Type B pancreatic cell (in vitro differentiated cells): Measurements from ENCODE around the gene FCN2. TPM values are rescaled to one million over a fixed set of nuclear protein-coding genes. Genes with fewer than 3 reads are reported as not detected.

Experiments used
- DNase-seq: peaks from one replicate; pipeline ENCODE4 v3.0.0; 2021; ENCODE audit warnings: mixed read lengths; ENCODE audit not compliant: unreplicated experiment; ENCODE audit errors: extremely low spot score
- H3K27ac Mint-ChIP-seq: 2 replicates; pipeline ENCODE4 v1.8.0; 2021; ENCODE audit warnings: mild to moderate bottlenecking, mixed read lengths
- H3K27me3 Mint-ChIP-seq: 2 replicates; pipeline ENCODE4 v1.8.0; 2021; ENCODE audit warnings: mixed read lengths
- H3K36me3 Mint-ChIP-seq: 2 replicates; pipeline ENCODE4 v1.8.0; 2021; ENCODE audit warnings: mixed read lengths
- H3K4me1 Mint-ChIP-seq: one replicate; pipeline ENCODE4 v1.8.0; 2021; ENCODE audit warnings: mixed read lengths; ENCODE audit not compliant: unreplicated experiment
- H3K4me3 Mint-ChIP-seq: 2 replicates; pipeline ENCODE4 v1.8.0; 2021; ENCODE audit warnings: mild to moderate bottlenecking, mixed read lengths
- H3K9me3 Mint-ChIP-seq: 2 replicates; pipeline ENCODE4 v1.8.0; 2021; ENCODE audit warnings: mixed read lengths
- CTCF ChIP-seq: fragments of 200-600 bp; sonication (generic); conservative IDR thresholded peaks from 2 replicates; pipeline ENCODE4 v1.5.0; 2021; ENCODE audit warnings: antibody characterized with exemption, mild to moderate bottlenecking
- total RNA-seq: library from RNA; stranded (reverse); gene quantifications from 2 replicates; pipeline ENCODE4 v1.2.1, GENCODE V29; 2021; ENCODE audit warnings: low replicate concordance

Gene FCN2
- total RNA-seq, 1 donor from 2014 or later: not detected

GRCh38 chr9:134925011-134925511 lies 44.5 kb downstream of the FCN2 start:
- no peaks in the 10 kb centered on the region for H3K9me3 Mint-ChIP-seq
- no peak overlapping the region for H3K27ac Mint-ChIP-seq
- no peaks in the 10 kb centered on the region for H3K36me3 Mint-ChIP-seq
- no peak overlapping the region for H3K4me3 Mint-ChIP-seq
- TF ChIP-seq CTCF: no peak
- H3K4me1 Mint-ChIP-seq: no peaks in the 10 kb centered on the region
- no peak for DNase-seq
- H3K27me3 Mint-ChIP-seq: peaks cover 6% of the 10 kb centered on the region

- H3K9me3 Mint-ChIP-seq: no peaks in the 10 kb centered on the region
- no peak for TF ChIP-seq CTCF
- H3K27me3 Mint-ChIP-seq: peaks cover 14% of the 10 kb centered on the region
- no peaks in the 10 kb centered on the region for H3K36me3 Mint-ChIP-seq
- no peak for DNase-seq
- no peak overlapping the region for H3K4me3 Mint-ChIP-seq
- no peak overlapping the region for H3K27ac Mint-ChIP-seq
- H3K4me1 Mint-ChIP-seq: no peaks in the 10 kb centered on the region
These were observed 48.0 kb downstream of the FCN2 start for GRCh38 chr9:134928436-134929192.

DNA sequence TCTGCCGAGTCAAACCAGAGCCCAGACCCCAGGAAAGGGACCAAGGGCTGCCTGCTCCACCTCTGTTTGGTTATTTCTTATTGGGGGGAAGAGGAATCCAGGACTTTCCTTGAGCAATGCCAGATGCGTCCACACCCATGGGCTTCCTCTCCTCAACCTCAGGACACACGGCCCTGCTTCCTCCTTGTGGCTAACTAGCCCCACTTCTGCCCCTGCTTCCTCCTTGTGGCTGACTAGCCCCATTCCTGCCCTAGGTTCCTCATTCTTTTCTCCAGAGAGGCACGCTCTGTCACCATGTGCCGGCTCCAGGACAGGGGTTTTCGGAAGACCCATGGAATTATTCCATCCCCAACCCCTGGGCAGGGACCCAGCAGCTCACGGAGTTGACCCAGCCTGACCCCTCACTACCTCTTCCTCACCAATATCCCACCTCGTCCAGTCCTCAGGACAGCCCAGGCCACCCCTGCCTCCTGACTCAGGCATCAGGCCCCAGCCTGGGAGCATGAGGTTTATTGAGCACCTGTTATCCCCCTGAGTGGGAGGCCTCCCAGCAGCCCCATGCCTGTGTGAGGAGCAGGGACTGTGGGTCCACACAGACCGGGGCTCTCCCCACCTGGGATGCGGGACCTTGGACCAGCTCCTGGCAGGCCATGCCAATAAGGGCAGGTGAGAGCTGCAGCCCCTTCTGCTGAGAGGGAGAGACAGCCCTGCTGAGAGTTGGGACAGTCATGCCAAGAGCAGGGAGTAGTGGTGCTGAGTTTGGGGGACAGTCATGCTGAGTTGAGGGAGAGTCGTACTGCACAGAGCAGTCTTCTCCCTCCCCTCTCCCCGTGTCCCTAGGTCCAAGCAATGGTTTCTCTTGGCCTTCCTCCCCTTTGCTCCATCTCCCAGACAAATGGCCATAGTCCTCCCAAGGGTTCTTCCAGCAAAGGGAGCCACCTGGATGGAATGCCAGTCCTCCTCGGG lies 48.9 kb downstream of the FCN2 start:
- no peak for DNase-seq
- TF ChIP-seq CTCF: no peak
- Mint-ChIP-seq H3K27me3 (peaks cover 20% of the 10 kb centered on the region), H3K27ac (no peak overlapping the region), H3K4me1 (no peaks in the 10 kb centered on the region), H3K4me3 (no peak overlapping the region), H3K9me3 (no peaks in the 10 kb centered on the region), H3K36me3 (no peaks in the 10 kb centered on the region)

DNA sequence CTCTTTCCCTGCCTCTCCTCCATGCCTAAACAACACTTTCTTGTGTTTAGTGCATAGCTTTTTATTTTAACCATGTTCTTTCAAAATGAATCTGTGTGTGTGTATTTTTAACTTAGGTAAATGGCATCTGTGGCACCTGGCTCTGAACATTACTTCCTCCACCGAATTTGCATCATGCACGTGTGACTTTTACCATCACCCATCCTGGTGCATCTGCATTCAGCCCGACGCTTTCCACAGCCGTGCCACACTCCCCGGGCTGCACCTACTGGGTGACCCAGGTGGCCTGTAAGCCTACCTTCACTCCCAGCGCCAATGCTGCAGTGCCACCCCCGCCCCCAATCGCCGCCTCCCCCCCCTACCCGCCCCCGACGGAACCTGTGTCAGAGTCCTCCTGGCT lies 49.8 kb downstream of the FCN2 start:
- Mint-ChIP-seq H3K9me3 (no peaks in the 10 kb centered on the region), H3K27ac (no peak overlapping the region), H3K36me3 (no peaks in the 10 kb centered on the region), H3K4me1 (peaks cover 8% of the 10 kb centered on the region), H3K27me3 (peaks cover 29% of the 10 kb centered on the region), H3K4me3 (no peak overlapping the region)
- no peak for TF ChIP-seq CTCF
- no peak for DNase-seq

GRCh38 chr9:134932171-134932570 lies 51.6 kb downstream of the FCN2 start:
- Mint-ChIP-seq H3K36me3 (no peaks in the 10 kb centered on the region), H3K27ac (no peak overlapping the region), H3K27me3 (peaks cover 44% of the 10 kb centered on the region), H3K4me1 (peaks cover 16% of the 10 kb centered on the region), H3K4me3 (no peak overlapping the region), H3K9me3 (no peaks in the 10 kb centered on the region)
- TF ChIP-seq CTCF: no peak
- no peak for DNase-seq
